NCI-H128 (cell line): ENCODE results near the gene SRPRB.

ENCODE experiments used
- DNase-seq: peaks from one replicate; lab custom pipeline; 2025; ENCODE audit not compliant: unreplicated experiment; lab: John Stamatoyannopoulos, UW

SRPRB gene

DNA sequence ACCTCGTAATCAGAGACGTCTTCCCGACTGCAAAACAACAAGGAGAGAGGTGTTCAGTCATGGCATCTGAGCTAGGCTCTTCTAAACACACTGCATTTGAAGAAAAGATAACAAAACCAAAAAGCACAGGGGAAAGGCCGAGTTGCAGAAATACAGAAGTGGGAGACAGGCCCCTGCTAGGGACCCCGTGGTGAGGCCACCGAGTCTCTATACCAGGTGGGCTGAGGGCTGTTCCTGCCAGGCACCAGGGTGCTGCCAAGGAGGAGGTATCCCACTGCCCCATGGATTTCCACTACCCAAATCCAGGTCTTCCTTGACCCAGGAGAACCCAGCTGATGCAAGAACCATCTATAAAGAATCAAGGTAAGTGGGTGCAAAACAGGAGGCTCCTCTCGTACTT is 59.0 kb downstream of the SRPRB start:
- DNase-seq = no peak

DNA sequence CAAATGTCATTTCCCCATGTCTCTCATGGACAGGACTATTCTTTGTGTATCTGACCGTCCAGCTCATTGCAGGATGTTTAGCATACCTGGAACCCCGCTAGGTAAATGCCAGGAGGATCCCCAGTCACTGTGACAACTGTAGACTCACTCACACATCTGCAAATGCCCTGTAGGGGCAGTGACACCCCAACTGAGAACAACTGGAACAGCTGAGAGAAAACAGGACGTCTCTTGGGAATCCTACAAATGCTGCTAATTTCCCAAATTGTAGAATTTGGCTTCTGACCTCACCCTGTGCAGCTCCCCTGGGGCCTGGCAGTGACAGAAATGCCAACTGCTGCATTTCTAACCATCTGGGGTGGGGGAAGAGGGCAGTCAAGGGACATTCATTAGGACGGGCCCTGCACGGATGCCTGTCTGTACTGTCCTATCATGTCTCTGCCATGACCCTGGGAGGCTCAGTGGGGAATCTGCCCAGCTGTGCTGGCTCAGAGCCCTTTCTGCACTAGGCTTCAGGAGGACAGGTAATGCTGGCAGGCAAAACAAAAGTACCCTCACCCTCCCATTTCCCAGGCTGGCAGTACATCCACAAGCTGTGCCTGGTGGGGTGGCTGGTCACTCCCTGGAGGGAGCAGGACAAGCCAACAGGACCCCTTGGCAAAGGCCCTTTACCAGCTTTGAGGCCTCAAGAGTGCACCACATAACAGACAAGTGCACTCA is 59.7 kb downstream of the SRPRB start:
- no peak for DNase-seq

DNA sequence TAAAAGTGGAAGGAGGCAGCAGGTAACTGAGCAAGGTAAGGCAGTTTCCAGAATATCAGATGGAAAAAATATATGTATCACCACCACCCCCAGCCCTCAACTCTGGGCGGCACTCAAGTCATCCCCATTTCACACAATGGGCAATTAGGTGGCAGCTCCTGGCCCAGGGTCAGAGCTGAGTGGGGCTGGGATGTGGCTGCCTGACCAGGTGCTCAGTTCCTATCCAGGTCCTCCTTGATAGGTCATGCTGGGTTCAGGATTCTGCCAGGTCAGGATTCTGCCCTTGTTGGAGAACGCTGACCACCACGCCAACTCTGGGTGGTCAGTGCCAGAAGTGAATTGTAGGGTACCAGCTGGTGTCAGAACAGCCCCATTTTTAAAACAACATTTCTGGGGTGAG is 60.5 kb downstream of the SRPRB start:
- no peak for DNase-seq

DNA sequence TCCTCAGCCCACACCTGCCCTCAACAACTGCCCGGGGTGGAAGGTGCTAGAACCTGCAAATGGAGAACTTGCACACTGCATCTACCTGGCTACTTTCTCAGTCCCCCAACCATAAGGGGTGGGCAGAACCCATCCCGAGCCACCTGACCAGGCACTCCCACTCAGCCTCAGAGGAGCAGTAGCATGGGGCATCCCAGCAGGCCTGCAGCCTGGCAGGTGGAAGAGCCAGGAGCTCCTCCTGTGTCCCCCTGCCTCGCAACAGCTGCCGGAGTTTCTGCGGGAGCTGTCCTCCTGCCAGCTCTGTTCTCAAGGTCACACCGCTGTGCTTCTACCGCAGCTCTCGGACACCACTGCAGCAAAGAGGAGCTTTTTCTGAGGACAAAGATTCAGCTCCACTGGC is 62.6 kb downstream of the SRPRB start:
- no peak for DNase-seq

DNA sequence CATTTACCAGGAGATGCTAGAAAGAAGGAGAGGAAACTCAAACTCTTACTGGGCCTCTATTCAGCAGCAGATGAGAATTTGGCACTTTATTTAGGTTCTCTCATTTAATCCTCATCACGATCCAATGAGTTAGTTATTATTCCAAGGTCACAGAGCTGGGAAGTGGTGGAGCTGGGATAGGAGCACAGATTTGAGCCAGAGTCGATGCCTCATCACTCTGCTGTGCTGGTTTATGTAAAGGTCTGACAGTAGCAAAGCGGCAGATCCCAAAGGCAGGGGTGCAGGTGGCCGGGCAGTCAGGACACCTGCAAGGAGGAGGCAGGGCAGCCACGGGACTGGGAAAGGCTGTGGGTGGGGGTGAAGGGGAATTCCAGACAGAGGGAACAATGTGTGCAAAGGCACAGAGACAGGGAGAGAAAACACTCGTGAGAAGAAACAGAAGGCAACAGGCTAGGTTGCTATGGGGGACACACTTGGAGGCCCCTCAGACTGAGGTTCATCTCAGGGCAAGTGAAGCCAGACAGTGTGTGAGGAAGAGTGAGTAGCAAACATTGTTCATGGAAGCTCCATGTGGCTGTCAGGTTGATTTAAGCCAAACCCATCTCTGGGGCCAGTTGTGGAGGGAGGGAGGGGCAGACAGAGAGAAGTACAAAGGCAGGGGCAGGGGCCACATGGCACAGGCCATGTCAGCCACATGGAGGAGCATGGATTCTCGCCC is 63.3 kb downstream of the SRPRB start:
- DNase-seq = no peak

DNA sequence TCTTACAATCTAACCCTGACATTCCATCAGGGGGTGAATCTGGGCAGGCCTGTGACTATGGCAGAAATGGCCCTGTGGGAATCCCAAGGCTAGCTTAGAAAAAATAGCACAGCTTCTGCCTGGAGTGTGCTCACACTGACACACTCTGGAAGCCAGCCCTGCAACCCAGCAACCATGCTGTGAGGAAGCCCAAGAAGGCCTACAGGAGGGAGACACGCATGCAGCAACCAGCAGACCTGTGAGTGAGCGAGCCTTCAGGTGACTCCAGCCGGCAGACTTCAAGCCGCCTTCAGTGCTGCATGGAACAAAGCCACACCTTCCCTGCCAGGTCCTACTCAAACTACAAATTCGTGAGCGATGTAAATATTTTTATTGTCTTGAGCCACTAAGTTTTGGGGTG is 64.0 kb downstream of the SRPRB start:
- no peak for DNase-seq

DNA sequence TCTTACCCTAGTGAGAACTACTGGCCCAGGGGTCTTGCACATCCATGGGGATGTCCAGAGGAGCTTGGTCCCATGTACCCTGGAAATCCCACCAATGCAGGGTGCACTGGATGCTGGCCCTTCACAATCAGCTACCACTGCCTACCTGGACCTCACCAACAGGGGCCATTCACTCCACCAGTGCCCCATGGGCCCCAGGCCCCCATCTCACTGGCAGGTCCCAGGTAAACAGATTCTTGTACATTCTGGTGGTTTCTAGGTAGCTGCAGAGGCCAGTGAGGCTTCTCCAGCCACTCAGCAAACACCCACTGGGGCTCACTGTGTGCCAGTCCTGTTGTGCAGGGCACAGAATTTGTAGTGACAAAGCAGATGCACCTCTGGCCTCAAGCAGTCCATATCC is 65.2 kb downstream of the SRPRB start:
- no peak for DNase-seq
